ENCODE results near the gene MKX. TPM values are rescaled to one million over a fixed set of nuclear protein-coding genes. Genes with fewer than 3 reads are reported as not detected.

The MKX gene
- total and polyA plus RNA-seq, 2 donors (not counting 3 experiments of a cell fraction or from before 2014, with no cell fraction given): not detected

- Histone ChIP-seq H3K27me3 (ENCODE audit: control insufficient read depth in 2 of 2, insufficient read depth in 2 of 2, low read length in 2 of 2) (peaks cover 65 to 95% of the 10 kb centered on the region in 2 experiments), H3K4me1 (ENCODE audit: control insufficient read depth, extremely low read depth, insufficient read depth, low read length) (peaks cover 25% of the 10 kb centered on the region), H2AFZ (ENCODE audit: low read depth, low read length) (peak overlapping the region; percentile 3), H3K79me2 (ENCODE audit: control insufficient read depth, insufficient read depth, low read length) (no peaks in the 10 kb centered on the region), H3K27ac (ENCODE audit: insufficient read depth, low read depth, low read length) (no peak overlapping the region), H3K9ac (replicated peaks; ENCODE audit: extremely low read depth, insufficient read depth, low read length) (no peak overlapping the region), H3K9me3 (replicated peaks; ENCODE audit: control insufficient read depth, insufficient read depth, low read length) (no peaks in the 10 kb centered on the region), H3K36me3 (ENCODE audit: control insufficient read depth in 2 of 2, extremely low read depth in 1 of 2, insufficient read depth in 2 of 2, low read length in 2 of 2) (no peaks in the 10 kb centered on the region), H3K4me2 (ENCODE audit: insufficient read depth, low read length) (no peak overlapping the region), H4K20me1 (replicated peaks; ENCODE audit: control insufficient read depth, extremely low read depth, insufficient read depth, low read length) (no peaks in the 10 kb centered on the region), H3K4me3 (replicated peaks in 1 of 3; ENCODE audit: insufficient read depth in 1 of 3, low read depth in 1 of 3, low read length in 3 of 3) (peak overlapping the region in 1 of 3 experiments; percentile 17), H3K9me1 (replicated peaks; ENCODE audit: control insufficient read depth, extremely low read depth, insufficient read depth, low read length) (no peaks in the 10 kb centered on the region)
- no peak for FAIRE-seq
- DNase-seq (ENCODE audit: low read depth, low spot score): peak; percentile 4
- POLR2A ChIA-PET: no interaction called here
- dilution Hi-C loops (cut with MboI; ENCODE audit: extremely low pct_ligation_motif_present, low sequenced_read_pairs) (no loop called here), intact Hi-C loops (cut with micrococcal nuclease) (loop anchor here (5.0 kb wide), 4 partner anchors 188 to 637 kb away; partner anchors contain the start of gene ODAD2)
- TF ChIP-seq POLR2AphosphoS5 (IDR thresholded peaks at IDR 0.05; ENCODE audit: insufficient read depth, low read depth, low read length) (no peak), EZH2 (IDR thresholded peaks at IDR 0.05; ENCODE audit: borderline replicate concordance, low read depth, low read length, severe bottlenecking) (peak; percentile 21)
- CTCF ChIA-PET: interaction anchor here (0.8 to 4.7 kb wide), 4 partner anchors 10 to 496 kb away, joined by 3 to 86 read pairs (median 22); no protein-coding TSS in a partner anchor
- BruUV-seq (replicated peaks): no TSS peak
These were observed 552 bp downstream of the MKX start for GRCh38 chr10:27744802-27745731.

- Histone ChIP-seq H3K27ac (ENCODE audit: insufficient read depth, low read depth, low read length) (no peak overlapping the region), H3K4me2 (ENCODE audit: insufficient read depth, low read length) (peak overlapping the region; percentile 62), H3K9me3 (replicated peaks; ENCODE audit: control insufficient read depth, insufficient read depth, low read length) (no peaks in the 10 kb centered on the region), H3K4me1 (ENCODE audit: control insufficient read depth, extremely low read depth, insufficient read depth, low read length) (peaks cover 25% of the 10 kb centered on the region), H3K9ac (replicated peaks; ENCODE audit: extremely low read depth, insufficient read depth, low read length) (no peak overlapping the region), H2AFZ (ENCODE audit: low read depth, low read length) (no peak overlapping the region), H3K9me1 (replicated peaks; ENCODE audit: control insufficient read depth, extremely low read depth, insufficient read depth, low read length) (no peaks in the 10 kb centered on the region), H4K20me1 (replicated peaks; ENCODE audit: control insufficient read depth, extremely low read depth, insufficient read depth, low read length) (no peaks in the 10 kb centered on the region), H3K27me3 (ENCODE audit: control insufficient read depth in 2 of 2, insufficient read depth in 2 of 2, low read length in 2 of 2) (peaks cover 66 to 95% of the 10 kb centered on the region in 2 experiments), H3K4me3 (replicated peaks in 1 of 3; ENCODE audit: insufficient read depth in 1 of 3, low read depth in 1 of 3, low read length in 3 of 3) (peak overlapping the region in 2 of 3 experiments; percentile 26 to 47), H3K79me2 (ENCODE audit: control insufficient read depth, insufficient read depth, low read length) (no peaks in the 10 kb centered on the region), H3K36me3 (ENCODE audit: control insufficient read depth in 2 of 2, extremely low read depth in 1 of 2, insufficient read depth in 2 of 2, low read length in 2 of 2) (no peaks in the 10 kb centered on the region)
- dilution Hi-C loops (cut with MboI; ENCODE audit: extremely low pct_ligation_motif_present, low sequenced_read_pairs) (no loop called here), intact Hi-C loops (cut with micrococcal nuclease) (loop anchor here (5.0 kb wide), 4 partner anchors 187 to 638 kb away; partner anchors contain the start of gene ODAD2)
- FAIRE-seq: no peak
- ChIA-PET CTCF (interaction anchor here (0.8 to 4.7 kb wide), 6 partner anchors 8 to 503 kb away, joined by 3 to 86 read pairs (median 10); no protein-coding TSS in a partner anchor), POLR2A (no interaction called here)
- no TSS peak for BruUV-seq (replicated peaks)
- TF ChIP-seq JUN (IDR thresholded peaks at IDR 0.05; ENCODE audit: borderline replicate concordance, insufficient read depth, insufficient read length, low read depth): no peak
- peak; percentile 19 for TF ChIP-seq EZH2 (IDR thresholded peaks at IDR 0.05; ENCODE audit: borderline replicate concordance, low read depth, low read length, severe bottlenecking)
- DNase-seq (ENCODE audit: low read depth, low spot score): peak; percentile 16
These were observed 1.5 kb downstream of the MKX start for GRCh38 chr10:27743877-27744801.

Data from endothelial cell of umbilical vein (primary cell).